Stimulated activated CD4-positive, alpha-beta T cell treated with anti-CD3 and anti-CD28 coated beads, Interleukin-4, amount 100 ng/mL, for 1 hour (primary cell): ENCODE measurements around the gene PARD3B.

Experiments
- DNase-seq: peaks from one replicate; pipeline ENCODE4 v3.0.0-alpha.2; 2020

The PARD3B gene

GRCh38 chr2:204590063-204590462 is 44.8 kb downstream of the PARD3B start:
- DNase-seq, result no peak

GRCh38 chr2:204591225-204591624 is 46.0 kb downstream of the PARD3B start:
- no peak for DNase-seq

GRCh38 chr2:204604061-204604460 is 58.8 kb downstream of the PARD3B start:
- DNase-seq, result no peak

- DNase-seq, result no peak
Measured at GRCh38 chr2:204608237-204608939, 63.1 kb downstream of the PARD3B start.

- DNase-seq, result no peak
Measured at GRCh38 chr2:204611017-204611631, 65.8 kb downstream of the PARD3B start.

- DNase-seq, result no peak
Measured at GRCh38 chr2:204611764-204612163, 66.5 kb downstream of the PARD3B start.

GRCh38 chr2:204613635-204614034 is 68.4 kb downstream of the PARD3B start:
- DNase-seq, result no peak

GRCh38 chr2:204615456-204615855 is 70.2 kb downstream of the PARD3B start:
- DNase-seq, result no peak

GRCh38 chr2:204625135-204625534 is 79.9 kb downstream of the PARD3B start:
- no peak for DNase-seq

GRCh38 chr2:204628926-204629712 is 83.8 kb downstream of the PARD3B start:
- no peak for DNase-seq

- DNase-seq, result no peak
Measured at GRCh38 chr2:204632410-204632809, 87.1 kb downstream of the PARD3B start.

GRCh38 chr2:204634564-204634963 is 89.3 kb downstream of the PARD3B start:
- no peak for DNase-seq

GRCh38 chr2:204635478-204635877 is 90.2 kb downstream of the PARD3B start:
- no peak for DNase-seq

- DNase-seq, result no peak
Measured at GRCh38 chr2:204638471-204639194, 93.4 kb downstream of the PARD3B start.

GRCh38 chr2:204643326-204643725 is 98.1 kb downstream of the PARD3B start:
- DNase-seq, result no peak

GRCh38 chr2:204645018-204645773 is 99.9 kb downstream of the PARD3B start:
- no peak for DNase-seq

GRCh38 chr2:204647626-204648025 is 102.4 kb downstream of the PARD3B start:
- no peak for DNase-seq

- DNase-seq, result no peak
Measured at GRCh38 chr2:204650611-204651010, 105.3 kb downstream of the PARD3B start.

GRCh38 chr2:204652063-204652462 is 106.8 kb downstream of the PARD3B start:
- no peak for DNase-seq

- DNase-seq, result no peak
Measured at GRCh38 chr2:204654669-204655068, 109.4 kb downstream of the PARD3B start.

GRCh38 chr2:204655101-204655500 is 109.8 kb downstream of the PARD3B start:
- no peak for DNase-seq

- DNase-seq, result no peak
Measured at GRCh38 chr2:204655626-204656025, 110.4 kb downstream of the PARD3B start.

- DNase-seq, result no peak
Measured at GRCh38 chr2:204657024-204657423, 111.7 kb downstream of the PARD3B start.
